ENCODE data around the gene NAV1.
A peak's percentile ranks its signal among the peaks of the same experiment; 100 is the strongest.
"Not testable (repeated sequence)": the region's sequence is repeated elsewhere in the genome, so short reads cannot be mapped to it uniquely, and the experiment has no call there.

NAV1 gene

DNA sequence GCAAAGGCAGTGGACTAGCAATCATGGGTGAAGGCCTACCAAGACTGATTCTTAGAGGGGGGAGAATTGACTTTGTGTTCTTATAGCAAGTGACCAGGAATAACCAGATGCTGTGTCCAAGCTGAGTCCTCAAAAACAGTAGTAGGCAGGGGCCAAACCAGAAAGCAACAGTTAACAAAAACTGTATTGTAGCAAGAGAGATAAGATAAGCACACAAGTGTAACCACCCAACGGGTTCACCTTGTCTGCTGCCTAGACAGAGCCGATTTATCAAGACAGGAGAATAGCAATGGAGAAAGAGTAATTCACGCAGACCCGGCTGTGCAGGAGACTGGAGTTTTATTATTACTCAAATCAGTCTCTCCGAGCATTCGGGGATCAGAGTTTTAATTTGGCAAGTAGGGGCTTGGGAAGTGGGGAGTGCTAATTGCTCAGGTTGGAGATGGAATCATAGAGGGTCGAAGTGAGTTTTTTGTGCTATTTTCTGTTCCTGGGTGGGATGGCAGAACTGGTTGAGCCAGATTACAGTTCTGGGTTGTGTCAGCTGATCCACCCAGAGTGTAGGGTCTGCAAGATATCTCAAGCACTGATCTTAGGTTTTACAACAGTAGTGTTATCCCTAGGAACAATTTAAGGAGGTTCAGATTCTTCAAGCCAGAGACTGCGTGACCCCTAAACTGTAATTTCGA is 23.7 kb upstream of the NAV1 start:
- FAIRE-seq: no peak
- no peak for DNase-seq (ENCODE audit: insufficient read length, low spot score)

GRCh38 chr1:201515895-201516294 is 23.0 kb upstream of the NAV1 start:
- TF ChIP-seq CTCF (IDR thresholded peaks at IDR 0.05; ENCODE audit: insufficient read depth, missing control alignments): no peak
- FAIRE-seq (no peak), DNase-seq (ENCODE audit: insufficient read length, low spot score) (no peak)

More for the DNA sequence above, 23.7 kb upstream of the NAV1 start:
- TF ChIP-seq CTCF (IDR thresholded peaks at IDR 0.05; ENCODE audit: insufficient read depth, missing control alignments): no peak

DNA sequence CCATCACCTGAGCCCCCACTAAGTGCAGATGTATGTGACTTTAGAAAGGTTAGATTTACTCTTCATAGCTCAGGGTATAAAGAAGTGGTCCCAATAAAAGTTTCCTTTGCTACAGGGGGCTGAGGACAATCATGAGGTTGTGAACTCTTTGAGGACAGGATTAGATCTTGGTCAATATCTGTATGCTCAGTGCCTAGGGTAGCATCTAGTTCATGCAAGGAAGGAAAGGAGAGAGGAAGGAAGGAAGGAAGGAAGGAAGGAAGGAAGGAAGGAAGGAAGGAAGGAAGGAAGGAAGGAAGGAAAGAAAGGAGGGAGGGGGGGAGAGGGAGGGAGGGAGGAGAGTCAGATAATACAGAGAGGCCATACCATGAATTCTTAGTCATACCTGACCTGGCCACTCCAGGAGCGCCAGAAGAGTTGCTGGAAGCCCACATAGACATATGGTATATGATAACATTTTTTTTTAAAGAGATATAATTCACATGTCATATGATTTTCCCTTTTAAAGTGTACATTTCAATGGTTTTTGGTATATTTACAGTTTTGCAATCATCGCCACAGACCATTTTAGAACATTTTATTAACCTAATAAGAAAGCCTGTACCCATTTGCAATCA is 22.3 kb upstream of the NAV1 start:
- TF ChIP-seq CTCF (IDR thresholded peaks at IDR 0.05; ENCODE audit: insufficient read depth, missing control alignments): no peak
- FAIRE-seq: no peak
- DNase-seq (ENCODE audit: insufficient read length, low spot score): no peak

GRCh38 chr1:201517631-201518030 is 21.3 kb upstream of the NAV1 start:
- DNase-seq (ENCODE audit: insufficient read length, low spot score) (no peak), FAIRE-seq (no peak)
- TF ChIP-seq CTCF (IDR thresholded peaks at IDR 0.05; ENCODE audit: insufficient read depth, missing control alignments): no peak

GRCh38 chr1:201518071-201518470 is 20.9 kb upstream of the NAV1 start:
- FAIRE-seq (no peak), DNase-seq (ENCODE audit: insufficient read length, low spot score) (no peak)
- TF ChIP-seq CTCF (IDR thresholded peaks at IDR 0.05; ENCODE audit: insufficient read depth, missing control alignments): no peak

- DNase-seq (ENCODE audit: insufficient read length, low spot score); FAIRE-seq: not testable (repeated sequence)
These were observed 18.8 kb upstream of the NAV1 start for GRCh38 chr1:201520046-201520575.

- TF ChIP-seq CTCF (IDR thresholded peaks at IDR 0.05; ENCODE audit: insufficient read depth, missing control alignments): no peak
- FAIRE-seq: peak; percentile 32
- no peak for DNase-seq (ENCODE audit: insufficient read length, low spot score)
These were observed 13.6 kb upstream of the NAV1 start for GRCh38 chr1:201525193-201525778.
